Testis (tissue), 3 donors: ENCODE measurements around the gene CDH22. TPM values are rescaled to one million over a fixed set of nuclear protein-coding genes. Genes with fewer than 3 reads are reported as not detected.

Source experiments
- DNase-seq: peaks from one replicate; pipeline ENCODE4 v3.0.0-alpha.2; 2019
- H3K27ac ChIP-seq, 2 donors: fragments of 200-600 bp; sonication (generic); one replicate each; pipeline ENCODE4 v1.5.1; 2019
- H3K27me3 ChIP-seq: fragments of 200-600 bp; sonication (generic); one replicate; pipeline ENCODE4 v1.5.1; 2019
- H3K36me3 ChIP-seq: fragments of 200-600 bp; sonication (generic); one replicate; pipeline ENCODE4 v1.5.1; 2017; ENCODE audit warnings: low read depth; ENCODE audit errors: missing control alignments
- H3K4me1 ChIP-seq: fragments of 200-600 bp; sonication (generic); one replicate; pipeline ENCODE4 v1.5.1; 2019
- H3K4me3 ChIP-seq, 2 donors: fragments of 200-600 bp; sonication (generic); one replicate each; pipeline ENCODE4 v1.5.1; 2017 to 2019
- H3K9me3 ChIP-seq: fragments of 200-600 bp; sonication (generic); one replicate; pipeline ENCODE4 v1.5.1; 2017
- CTCF ChIP-seq, 3 experiments: fragments of 450-650 bp in 2 of 3; fragments of 200-600 bp in 1 of 3; sonication (generic) in 1 of 3; IDR thresholded peaks; one replicate each; pipeline ENCODE4 v1.5.1; 2016 to 2019; ENCODE audit warnings: antibody characterized with exemption in 3 of 3, mild to moderate bottlenecking in 2 of 3, moderate library complexity in 1 of 3
- POLR2A ChIP-seq: fragments of 450-650 bp; IDR thresholded peaks from one replicate; pipeline ENCODE4 v1.6.1; 2017; ENCODE audit warnings: antibody characterized with exemption, mild to moderate bottlenecking, moderate library complexity
- WGBS, 2 donors: methylation state at CpG; one replicate each; pipeline ENCODE4 v1.1.5; 2018; 5-methylcytosine and 5-hydroxymethylcytosine counted together
- intact Hi-C: fragments of 100-400 bp; cut with DNase I; formaldehyde crosslinking; loops from one replicate; pipeline ENCODE4 v1.15.1; 2023; ENCODE audit warnings: low total_unique reads
- polyA plus RNA-seq: library from polyadenylated mRNA; stranded (reverse); fragments of 350-450 nt; fragmentation: Illumina TruSeq; extraction: RNeasy Lipid Tissue Mini Kit (QIAGEN cat#74804); gene quantifications from one replicate; pipeline ENCODE4 v1.2.3, GENCODE V29; 2014; ENCODE audit warnings: low read depth, low replicate concordance; ENCODE audit not compliant: insufficient read depth
- total RNA-seq, 2 donors: library from RNA; depleted of rRNA; stranded (reverse); fragments of >200 nt; gene quantifications; one replicate each; pipeline ENCODE4 v1.2.3, GENCODE V29; 2016

Gene CDH22
- total and polyA plus RNA-seq, 3 donors from 2014 or later: 1.8 to 2.6 (median 2.6) TPM

- TF ChIP-seq CTCF (IDR thresholded peaks at IDR 0.05) (no peak), POLR2A (no peak)
- no peak for DNase-seq
- Histone ChIP-seq H3K4me3 (no peak overlapping the region), H3K27me3 (no peaks in the 10 kb centered on the region), H3K9me3 (no peaks in the 10 kb centered on the region), H3K4me1 (peaks cover 6% of the 10 kb centered on the region), H3K27ac (no peak overlapping the region), H3K36me3 (no peaks in the 10 kb centered on the region)
- WGBS, 2 donors: 66 to 74% methylated on average over 22 to 24 of the region's 24 CpGs
- intact Hi-C loops: no loop called here
Observed at GRCh38 chr20:46316984-46317684, 8.8 kb upstream of the CDH22 start.

- H3K27ac ChIP-seq: no peak overlapping the region
- TF ChIP-seq CTCF (IDR thresholded peaks at IDR 0.05): no peak
- TF ChIP-seq POLR2A: no peak
- DNase-seq: no peak
- H3K4me1 ChIP-seq: peaks cover 6% of the 10 kb centered on the region
- 93 to 95% methylated on average over 6 of the region's 6 CpGs for WGBS, 2 donors
- H3K36me3 ChIP-seq: no peaks in the 10 kb centered on the region
- H3K4me3 ChIP-seq: no peak overlapping the region
- H3K27me3 ChIP-seq: no peaks in the 10 kb centered on the region
- intact Hi-C loops: no loop called here
- no peaks in the 10 kb centered on the region for H3K9me3 ChIP-seq
Observed at GRCh38 chr20:46315311-46315710, 7.0 kb upstream of the CDH22 start.

- 40 to 51% methylated on average over 15 to 16 of the region's 16 CpGs for WGBS, 2 donors
- H3K27ac ChIP-seq: no peak overlapping the region
- intact Hi-C loops: no loop called here
- peak overlapping the region; percentile 1 to 26 for H3K4me3 ChIP-seq
- no peak for TF ChIP-seq CTCF (IDR thresholded peaks at IDR 0.05)
- no peaks in the 10 kb centered on the region for H3K9me3 ChIP-seq
- H3K27me3 ChIP-seq: no peaks in the 10 kb centered on the region
- DNase-seq: no peak
- H3K4me1 ChIP-seq: peaks cover 6% of the 10 kb centered on the region
- no peaks in the 10 kb centered on the region for H3K36me3 ChIP-seq
Observed at GRCh38 chr20:46312945-46313861, 4.9 kb upstream of the CDH22 start.

- H3K4me3 ChIP-seq: peak overlapping the region; percentile 1 to 26
- peaks cover 6% of the 10 kb centered on the region for H3K4me1 ChIP-seq
- no peak overlapping the region for H3K27ac ChIP-seq
- intact Hi-C loops: no loop called here
- 1 to 3% methylated on average over 34 of the region's 47 CpGs for WGBS, 2 donors
- peak; percentile 28 for DNase-seq
- no peaks in the 10 kb centered on the region for H3K27me3 ChIP-seq
- TF ChIP-seq POLR2A (no peak), CTCF (IDR thresholded peaks at IDR 0.05) (no peak)
- no peaks in the 10 kb centered on the region for H3K36me3 ChIP-seq
- H3K9me3 ChIP-seq: no peaks in the 10 kb centered on the region
Observed at GRCh38 chr20:46312075-46312944, 4.0 kb upstream of the CDH22 start.
